ENCODE results near the gene SPEF2. TPM values are rescaled to one million over a fixed set of nuclear protein-coding genes. Genes with fewer than 3 reads are reported as not detected.

SPEF2 gene
- total RNA-seq, result 4.8 and 7.6 TPM in 2 replicates

GRCh38 chr5:35617435-35618303 is at the start of gene SPEF2:
TSS of gene SPEF2 (plus strand) at chr5:35617863. CDS start at chr5:35617998, 135 bp downstream.

GRCh38 chr5:35856765-35857351 is 239.2 kb downstream of the SPEF2 start, which contains the start of gene IL7R:
TSS of gene IL7R (plus strand) at chr5:35856891. CDS start at chr5:35856978, 87 bp downstream.

Other genes starting within 250 kb of the SPEF2 start
- gene IL7R, start 239.0 kb downstream of the SPEF2 start, total RNA-seq, result 4.9 and 20.7 TPM in 2 replicates

Data from uterine smooth muscle cell (primary cell).